H7 (cell line): Measurements from ENCODE around the gene MAPK1. TPM values are rescaled to one million over a fixed set of nuclear protein-coding genes. Genes with fewer than 3 reads are reported as not detected.
"Not testable (repeated sequence)": the region's sequence is repeated elsewhere in the genome, so short reads cannot be mapped to it uniquely, and the experiment has no call there.

Experiments used
- DNase-seq: peaks from one replicate; pipeline ENCODE4 v3.0.0; 2012
- H3K27me3 ChIP-seq: 2 replicates; pipeline ENCODE4 v1.6.0; 2011; ENCODE audit warnings: mild to moderate bottlenecking, low read length; ENCODE audit not compliant: control insufficient read depth, insufficient read depth
- H3K36me3 ChIP-seq: replicated peaks from 2 replicates; pipeline ENCODE4 v1.5.1; 2011; ENCODE audit warnings: low read length; ENCODE audit not compliant: control insufficient read depth, insufficient read depth
- H3K4me3 ChIP-seq: 2 replicates; pipeline ENCODE4 v1.5.1; 2011; ENCODE audit warnings: low read depth, mild to moderate bottlenecking, control low read depth, low read length, moderate library complexity; ENCODE audit not compliant: insufficient read depth
- total RNA-seq: library from RNA; depleted of rRNA; stranded (reverse); fragments of >200 nt; shearing (Covaris generic); gene quantifications from 2 replicates; pipeline ENCODE4 v1.2.3, GENCODE V29; 2014

MAPK1 gene
- total RNA-seq, 1 experiment from 2014 or later: 54.5 TPM

GRCh38 chr22:21735200-21736083 lies 132.0 kb downstream of the MAPK1 start, which contains the start of gene YPEL1:
Gene YPEL1, minus strand, starts transcription at chr22:21735794. Its CDS starts 25,050 bp downstream, at chr22:21710744.
- no peaks in the 10 kb centered on the region for H3K36me3 ChIP-seq
- peaks cover 18% of the 10 kb centered on the region for H3K27me3 ChIP-seq
- DNase-seq: peak; percentile 100
- H3K4me3 ChIP-seq: peak within 1 kb of the TSS; percentile 72

DNA sequence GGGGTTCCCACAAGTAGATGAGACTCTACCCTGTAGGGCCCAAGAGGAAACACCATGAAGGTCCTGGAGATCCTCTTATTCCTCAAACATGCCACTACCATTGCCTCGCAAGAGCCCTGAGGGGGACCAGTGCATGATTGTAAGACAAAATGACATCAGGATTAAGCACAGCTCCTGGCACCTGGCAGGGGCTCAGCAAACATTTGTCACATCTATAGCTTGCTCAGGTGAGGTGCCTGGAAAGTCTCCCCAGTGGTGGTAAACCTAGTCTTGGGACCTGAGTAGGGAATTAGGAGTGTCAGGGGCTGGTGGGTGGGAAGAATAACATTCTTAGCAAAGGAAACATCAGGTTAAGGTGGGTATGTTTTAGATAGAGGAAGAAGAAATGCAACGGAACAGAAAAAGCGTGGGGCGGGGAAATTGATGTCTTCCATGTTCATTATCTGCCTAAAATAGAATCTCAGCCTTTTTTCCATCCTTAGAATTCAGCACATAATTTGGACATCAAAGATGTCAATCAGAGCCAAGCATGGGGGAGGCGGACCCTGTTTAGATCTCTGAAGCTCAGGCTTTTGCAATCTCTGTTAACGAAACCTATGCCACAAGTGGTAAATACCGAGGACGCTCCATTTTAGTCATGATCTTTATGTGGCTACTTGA lies 132.8 kb downstream of the MAPK1 start:
- Histone ChIP-seq H3K4me3 (peak overlapping the region; percentile 34), H3K27me3 (peaks cover 18% of the 10 kb centered on the region), H3K36me3 (no peaks in the 10 kb centered on the region)
- DNase-seq: no peak

DNA sequence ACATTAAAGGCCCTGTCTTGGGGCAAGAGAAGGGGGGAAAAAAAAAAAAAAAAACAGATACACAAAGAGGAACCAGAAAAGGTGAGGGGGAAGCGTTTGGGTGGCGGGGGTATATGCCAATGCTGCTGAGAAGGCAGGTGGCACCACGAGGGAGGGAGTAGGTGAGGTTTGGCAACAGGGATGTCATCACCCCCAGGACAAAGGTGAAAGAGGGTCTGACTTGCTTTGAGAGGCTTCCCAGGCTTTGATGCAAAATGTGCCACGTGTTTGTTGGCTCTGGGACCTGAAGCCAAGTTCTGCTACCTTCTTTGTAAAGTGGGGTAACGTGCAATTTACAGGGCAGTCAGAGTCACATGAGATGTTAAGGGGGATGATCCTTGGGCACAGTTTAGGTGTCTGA lies 135.9 kb downstream of the MAPK1 start:
- H3K36me3 ChIP-seq: no peaks in the 10 kb centered on the region
- no peak for DNase-seq

DNA sequence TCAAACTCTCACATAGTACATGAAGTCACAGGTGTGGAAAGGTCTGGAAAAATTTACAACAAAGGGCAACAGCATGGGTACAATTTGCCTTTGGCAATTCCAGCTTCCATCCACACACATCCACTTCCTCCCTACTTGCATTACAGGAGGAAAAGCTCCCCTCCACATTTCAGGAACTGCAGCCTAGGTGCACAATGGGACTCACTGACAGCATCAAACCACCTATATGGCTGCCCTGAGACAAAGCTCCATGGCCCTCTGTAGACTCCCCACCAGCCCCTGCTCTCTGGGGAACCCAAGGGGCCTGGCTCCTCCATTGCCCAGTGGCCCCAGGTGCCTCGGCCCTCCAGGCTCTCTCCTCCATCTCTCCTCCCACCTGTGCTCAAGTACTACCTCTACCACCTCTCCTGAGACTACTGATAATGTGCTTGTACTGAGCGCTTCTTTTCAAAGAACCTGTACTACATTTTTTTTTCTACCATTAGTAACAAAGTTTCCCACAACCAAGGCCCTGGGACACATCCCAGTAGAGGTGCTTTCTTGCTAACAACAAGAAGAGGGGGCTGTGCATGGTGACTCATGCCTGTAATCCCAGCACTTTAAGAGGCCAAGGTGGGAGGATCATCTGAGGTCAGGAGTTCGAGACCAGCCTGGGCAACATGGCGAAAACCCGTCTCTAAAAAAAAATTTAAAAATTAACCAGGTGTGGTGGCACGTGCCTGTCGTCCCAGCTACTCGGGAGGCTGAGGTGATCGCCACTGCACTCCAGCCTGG lies 136.7 kb downstream of the MAPK1 start:
- no peaks in the 10 kb centered on the region for H3K36me3 ChIP-seq
- DNase-seq: no peak
- H3K4me3 ChIP-seq: no peak overlapping the region
- peaks cover 9% of the 10 kb centered on the region for H3K27me3 ChIP-seq

More for the DNA sequence above, 135.9 kb downstream of the MAPK1 start:
- Histone ChIP-seq H3K27me3 (peaks cover 13% of the 10 kb centered on the region), H3K4me3 (no peak overlapping the region)

- not testable (repeated sequence) for H3K4me3 ChIP-seq, H3K36me3 ChIP-seq, H3K27me3 ChIP-seq, DNase-seq
These were observed 138.3 kb downstream of the MAPK1 start for GRCh38 chr22:21729184-21729583.

DNA sequence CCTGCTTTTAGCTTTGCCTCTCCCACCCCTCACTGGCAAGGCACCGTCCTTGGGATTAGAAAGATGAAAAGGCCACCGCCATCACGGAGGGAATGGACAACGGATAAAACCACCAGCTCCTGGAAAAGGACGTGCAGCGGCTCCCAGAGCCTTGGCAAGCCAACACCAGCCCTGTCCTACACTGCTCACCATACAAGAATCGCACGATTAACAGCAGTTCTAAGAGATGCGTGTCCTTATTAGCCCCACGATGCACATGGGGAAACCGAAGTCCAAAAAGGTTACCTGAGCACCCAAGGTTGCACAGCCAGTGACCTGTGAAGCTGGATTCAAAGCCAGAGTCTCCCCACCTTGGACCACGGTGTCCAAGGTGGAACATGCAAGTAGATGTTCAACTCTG lies 139.2 kb downstream of the MAPK1 start:
- Histone ChIP-seq H3K36me3 (no peaks in the 10 kb centered on the region), H3K4me3 (no peak overlapping the region), H3K27me3 (no peaks in the 10 kb centered on the region; the same call in 1 of the 2 replicates)
- no peak for DNase-seq

- H3K36me3 ChIP-seq: no peaks in the 10 kb centered on the region
- no peaks in the 10 kb centered on the region for H3K27me3 ChIP-seq
- no peak overlapping the region for H3K4me3 ChIP-seq
- DNase-seq: no peak
These were observed 139.7 kb downstream of the MAPK1 start for GRCh38 chr22:21727768-21728167.

DNA sequence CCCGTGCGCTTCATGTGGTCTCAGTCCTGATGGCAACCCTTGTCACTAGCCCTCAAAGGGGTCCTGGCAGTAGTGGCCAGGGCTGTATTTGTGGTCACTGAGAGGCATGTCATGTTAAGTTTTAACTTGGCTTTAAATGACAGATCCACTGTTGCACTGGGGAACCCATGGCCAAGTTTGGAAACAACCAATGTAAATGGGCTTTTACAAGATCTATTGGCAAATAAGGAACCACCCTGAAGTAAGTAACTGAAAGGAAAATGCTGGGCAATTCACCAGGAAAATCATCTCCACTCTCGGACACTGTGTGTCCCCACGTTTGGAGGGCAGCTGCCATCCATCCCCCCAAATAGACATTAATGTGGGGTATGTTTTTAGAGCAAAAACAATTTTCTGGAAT lies 140.3 kb downstream of the MAPK1 start:
- no peak for DNase-seq
- Histone ChIP-seq H3K4me3 (no peak overlapping the region), H3K27me3 (no peaks in the 10 kb centered on the region), H3K36me3 (no peaks in the 10 kb centered on the region)

DNA sequence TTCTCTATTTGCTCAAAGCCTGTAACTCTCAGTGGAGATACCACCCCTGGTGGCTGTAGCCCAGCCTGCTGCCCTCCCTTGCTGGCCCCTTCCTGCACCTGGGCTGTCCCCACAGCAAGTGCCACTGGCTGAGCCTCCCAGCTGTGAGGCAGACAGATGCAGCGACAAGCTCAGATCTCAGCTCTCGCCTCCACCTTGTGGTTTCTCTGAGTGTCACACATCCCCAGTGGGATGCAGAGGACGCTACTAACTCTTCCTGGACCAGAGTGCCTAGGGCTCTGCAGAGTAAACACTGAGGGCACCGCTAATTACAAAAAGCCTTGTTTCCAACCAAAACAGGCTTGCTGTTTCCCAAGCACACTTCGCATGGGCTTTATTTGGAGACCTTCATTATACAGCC lies 140.8 kb downstream of the MAPK1 start:
- no peak overlapping the region for H3K4me3 ChIP-seq
- peak; percentile 88 for DNase-seq
- no peaks in the 10 kb centered on the region for H3K36me3 ChIP-seq
- no peaks in the 10 kb centered on the region for H3K27me3 ChIP-seq

DNA sequence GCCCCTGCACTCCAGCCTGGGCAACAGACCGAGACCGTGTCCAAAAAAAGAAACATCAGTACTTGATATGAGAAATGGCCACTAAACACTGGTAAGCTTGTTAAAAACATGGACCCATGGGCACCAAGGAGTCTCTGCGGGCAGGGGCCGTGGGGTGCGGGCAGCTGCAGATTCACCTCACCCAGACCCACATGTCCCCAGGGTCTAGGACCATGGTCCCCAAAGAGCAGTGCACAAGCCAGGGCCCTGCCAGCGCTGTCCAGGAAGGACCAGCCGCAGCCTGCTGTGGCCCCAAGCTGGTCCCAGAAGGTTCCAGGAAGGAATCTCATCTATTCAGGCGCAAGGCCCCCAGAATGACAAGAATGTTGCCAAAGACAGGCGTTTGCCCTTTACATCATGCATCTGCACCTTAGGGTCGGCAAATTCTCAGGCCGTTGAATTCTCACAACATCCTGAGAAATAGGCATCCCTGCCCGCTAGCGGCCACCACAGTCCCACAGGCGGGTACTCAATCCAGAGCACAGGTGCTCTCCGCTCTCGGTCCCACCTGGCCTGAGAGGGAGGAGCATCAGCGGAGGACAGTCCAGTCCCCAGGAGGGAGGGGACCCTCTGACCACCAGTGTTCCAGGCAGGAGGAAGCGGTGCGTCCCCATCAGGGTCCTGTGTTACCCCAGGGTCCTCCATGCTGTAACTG lies 141.3 kb downstream of the MAPK1 start:
- Histone ChIP-seq H3K36me3 (no peaks in the 10 kb centered on the region), H3K27me3 (no peaks in the 10 kb centered on the region), H3K4me3 (no peak overlapping the region)
- DNase-seq: peak; percentile 41

DNA sequence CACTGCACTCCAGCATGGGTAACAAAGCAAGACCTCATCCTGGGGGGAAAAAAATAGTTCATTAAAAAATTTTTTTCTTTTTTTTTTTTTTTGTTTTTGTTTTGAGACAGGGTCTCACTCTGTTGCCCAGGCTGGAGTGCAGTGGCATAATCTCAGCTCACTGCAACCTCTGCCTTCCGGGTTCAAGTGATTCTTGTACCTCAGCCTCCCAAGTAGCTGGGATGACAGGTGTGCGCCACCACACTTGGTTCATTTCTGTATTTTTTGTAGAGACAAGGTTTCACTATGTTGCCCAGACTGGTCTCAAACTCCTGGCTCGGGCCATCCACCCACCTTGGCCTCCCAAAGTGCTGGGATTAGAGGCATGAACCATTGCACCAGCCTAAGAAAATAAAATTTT lies 142.9 kb downstream of the MAPK1 start:
- DNase-seq, H3K36me3 ChIP-seq, H3K27me3 ChIP-seq, H3K4me3 ChIP-seq: not testable (repeated sequence)

DNA sequence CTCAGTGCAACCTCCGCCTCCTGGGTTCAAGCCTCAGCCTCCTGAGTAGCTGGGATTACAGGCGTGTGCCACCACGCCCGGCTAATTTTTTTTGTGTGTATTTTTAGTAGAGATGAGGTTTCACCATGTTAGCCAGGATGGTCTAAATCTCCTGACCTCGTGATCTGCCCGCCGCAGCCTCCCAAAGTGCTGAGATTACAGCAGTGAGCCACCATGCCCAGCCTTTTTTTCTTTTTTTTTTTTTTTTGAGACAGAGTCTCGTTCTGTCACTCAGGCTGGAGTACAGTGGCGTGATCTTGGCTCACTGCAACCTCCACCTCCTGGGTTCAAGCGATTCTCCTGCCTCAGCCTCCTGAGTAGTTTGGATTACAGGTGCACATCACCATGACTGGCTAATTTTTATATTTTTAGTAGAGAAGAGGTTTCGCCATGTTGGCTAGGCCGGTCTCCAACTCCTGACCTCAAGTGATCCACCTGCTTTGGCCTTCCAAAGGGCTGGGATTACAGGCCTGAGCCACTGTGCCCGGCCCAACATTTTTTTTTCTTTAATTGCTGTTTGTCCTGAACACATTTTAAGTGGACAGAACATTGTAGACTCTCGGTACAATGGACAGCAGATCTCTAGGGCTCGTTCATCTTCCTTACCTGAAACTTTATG lies 146.1 kb downstream of the MAPK1 start:
- H3K36me3 ChIP-seq, H3K27me3 ChIP-seq, DNase-seq, H3K4me3 ChIP-seq: not testable (repeated sequence)

DNA sequence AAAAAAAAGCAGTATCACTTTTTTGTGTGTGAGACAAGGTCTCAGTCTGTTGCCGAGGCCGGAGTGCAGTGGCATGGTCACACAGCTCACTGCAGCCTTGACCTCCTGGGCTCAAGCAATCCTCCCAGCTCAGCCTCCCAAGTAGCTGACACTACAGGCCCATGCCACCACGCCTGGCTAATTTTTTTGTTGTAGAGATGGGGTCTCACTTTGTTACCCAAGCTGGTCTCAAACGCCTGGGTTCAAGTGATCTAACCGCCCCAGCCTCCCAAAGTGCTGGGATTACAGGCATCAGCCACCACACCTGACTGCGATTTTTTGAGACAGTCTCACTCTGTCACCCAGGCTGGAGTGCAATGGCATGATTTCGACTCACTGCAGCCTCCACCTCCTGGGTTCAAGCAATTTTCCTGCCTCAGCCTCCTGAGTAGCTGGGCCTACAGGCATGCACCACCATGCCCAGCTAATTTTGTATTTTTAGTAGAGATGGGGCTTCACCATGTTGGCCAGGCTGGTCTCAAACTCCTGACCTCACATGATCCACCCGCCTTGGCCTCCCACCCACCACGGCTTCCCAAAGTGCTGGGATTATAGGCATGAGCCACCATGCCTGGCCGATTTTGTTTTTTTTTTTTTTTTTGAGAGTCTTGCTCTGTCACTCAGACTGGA lies 147.1 kb downstream of the MAPK1 start:
- H3K27me3 ChIP-seq, DNase-seq, H3K36me3 ChIP-seq, H3K4me3 ChIP-seq: not testable (repeated sequence)
